GM12874 (cell line): ENCODE results near the gene PSD4.

Experiments used
- TF ChIP-seq, protein P1 (sequence below): IDR thresholded peaks from 2 replicates; pipeline ENCODE4 v1.5.1; 2011; ENCODE audit warnings: low read depth, mild to moderate bottlenecking, control low read depth, low read length, moderate library complexity; ENCODE audit not compliant: insufficient read depth

PSD4 gene

DNA sequence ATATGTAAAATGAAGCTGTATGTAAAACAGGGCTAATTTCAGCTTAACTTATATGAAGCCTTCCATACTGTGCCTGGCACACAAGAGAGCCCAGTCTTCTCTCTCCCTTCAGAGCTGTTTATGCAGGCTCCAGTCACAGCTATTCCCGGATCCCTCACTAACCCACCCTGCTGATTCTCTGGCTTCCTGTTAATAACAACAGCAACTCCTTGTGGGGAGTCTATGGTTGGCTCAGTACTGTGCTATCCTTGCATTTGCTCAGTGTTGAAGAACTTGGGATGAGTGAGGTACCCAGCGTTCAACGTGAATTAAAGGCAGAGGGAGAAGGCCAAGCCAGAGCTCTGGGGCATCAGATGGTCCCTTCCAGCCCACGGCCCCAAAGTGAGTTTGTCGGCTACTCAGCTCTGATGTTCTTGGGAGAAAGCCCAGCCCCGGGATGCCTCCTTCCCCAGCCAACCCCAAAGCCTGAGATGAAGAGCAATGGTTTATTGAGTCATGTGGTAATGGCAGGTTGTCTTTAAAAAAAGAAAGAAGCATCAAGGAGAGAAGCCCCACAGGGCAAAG is 43.2 kb downstream of the PSD4 start:
- TF ChIP-seq, protein P1, sequence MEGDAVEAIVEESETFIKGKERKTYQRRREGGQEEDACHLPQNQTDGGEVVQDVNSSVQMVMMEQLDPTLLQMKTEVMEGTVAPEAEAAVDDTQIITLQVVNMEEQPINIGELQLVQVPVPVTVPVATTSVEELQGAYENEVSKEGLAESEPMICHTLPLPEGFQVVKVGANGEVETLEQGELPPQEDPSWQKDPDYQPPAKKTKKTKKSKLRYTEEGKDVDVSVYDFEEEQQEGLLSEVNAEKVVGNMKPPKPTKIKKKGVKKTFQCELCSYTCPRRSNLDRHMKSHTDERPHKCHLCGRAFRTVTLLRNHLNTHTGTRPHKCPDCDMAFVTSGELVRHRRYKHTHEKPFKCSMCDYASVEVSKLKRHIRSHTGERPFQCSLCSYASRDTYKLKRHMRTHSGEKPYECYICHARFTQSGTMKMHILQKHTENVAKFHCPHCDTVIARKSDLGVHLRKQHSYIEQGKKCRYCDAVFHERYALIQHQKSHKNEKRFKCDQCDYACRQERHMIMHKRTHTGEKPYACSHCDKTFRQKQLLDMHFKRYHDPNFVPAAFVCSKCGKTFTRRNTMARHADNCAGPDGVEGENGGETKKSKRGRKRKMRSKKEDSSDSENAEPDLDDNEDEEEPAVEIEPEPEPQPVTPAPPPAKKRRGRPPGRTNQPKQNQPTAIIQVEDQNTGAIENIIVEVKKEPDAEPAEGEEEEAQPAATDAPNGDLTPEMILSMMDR: no peak

GRCh38 chr2:113217455-113218282 is 43.9 kb downstream of the PSD4 start:
- TF ChIP-seq, protein P1: no peak

- TF ChIP-seq, protein P1: no peak
These were observed 44.7 kb downstream of the PSD4 start for GRCh38 chr2:113218283-113219091.

DNA sequence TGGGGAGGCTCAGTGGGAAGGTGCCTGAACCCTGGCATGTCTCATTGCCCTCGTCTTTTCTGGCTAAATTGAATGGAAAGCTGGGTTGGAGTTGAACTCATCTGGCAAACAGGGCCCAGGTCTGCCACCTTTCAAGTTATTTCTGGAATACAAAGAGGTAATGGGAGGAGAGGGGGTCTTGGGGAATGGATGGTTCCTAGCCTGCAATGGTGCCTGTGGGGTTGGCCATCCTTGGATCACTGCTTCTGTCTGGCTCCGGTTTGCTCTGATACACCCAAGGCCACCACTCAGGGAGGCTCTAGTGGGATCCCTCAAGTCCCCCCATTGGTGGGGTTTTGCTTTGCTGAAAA is 45.3 kb downstream of the PSD4 start:
- TF ChIP-seq, protein P1: no peak

- TF ChIP-seq, protein P1: no peak
These were observed 45.7 kb downstream of the PSD4 start for GRCh38 chr2:113219525-113219888.

- TF ChIP-seq, protein P1: no peak
These were observed 46.3 kb downstream of the PSD4 start for GRCh38 chr2:113219889-113220641.
